Measurements from ENCODE around the gene AMY2B. TPM values are rescaled to one million over a fixed set of nuclear protein-coding genes. Genes with fewer than 3 reads are reported as not detected.

AMY2B gene
- total and polyA plus RNA-seq, 2 of the 4 experiments (the other 2 are of a cell fraction), result 0.72 to 1.7 TPM

GRCh38 chr1:103523346-103523745 is 48.0 kb upstream of the AMY2B start:
- in situ Hi-C loops (cut with MboI; ENCODE audit: low sequenced_read_pairs) (no loop called here), dilution Hi-C loops (cut with HindIII; ENCODE audit: low sequenced_read_pairs, unreplicated experiment) (no loop called here), intact Hi-C loops (cut with micrococcal nuclease) (no loop called here)
- no peaks in the 10 kb centered on the region for H4K20me1 ChIP-seq (ENCODE audit: insufficient read depth, low read length)
- no peak overlapping the region for H3K23ac ChIP-seq (ENCODE audit: low read depth, low read length)
- H2AK9ac ChIP-seq (replicated peaks; ENCODE audit: low read depth, low read length, poor library complexity), result no peak overlapping the region
- H4K5ac ChIP-seq (ENCODE audit: low read depth, low read length), result no peak overlapping the region
- no peak overlapping the region for H2BK20ac ChIP-seq (ENCODE audit: low read depth, low read length)
- H3K36me3 ChIP-seq (ENCODE audit: control insufficient read depth, insufficient read depth, low read length), result no peaks in the 10 kb centered on the region
- no peaks in the 10 kb centered on the region for H3K9me3 ChIP-seq (ENCODE audit: control insufficient read depth, insufficient read depth, low read length)
- no peak overlapping the region for H3K4me3 ChIP-seq (ENCODE audit: insufficient read depth, low read depth, low read length)
- H3K4me2 ChIP-seq (ENCODE audit: low read depth, low read length), result no peak overlapping the region
- ChIA-PET POLR2A (ENCODE audit: unreplicated experiment) (no interaction called here), CTCF (no interaction called here)
- no peak for ATAC-seq (ENCODE audit: low read depth)
- H3K14ac ChIP-seq (replicated peaks; ENCODE audit: low read depth, low read length), result no peak overlapping the region
- H2BK15ac ChIP-seq (ENCODE audit: low read depth, low read length), result no peak overlapping the region
- H3K27me3 ChIP-seq (ENCODE audit: control insufficient read depth, insufficient read depth, low read length), result no peaks in the 10 kb centered on the region
- H3K4me1 ChIP-seq (ENCODE audit: control insufficient read depth, insufficient read depth, low read length), result no peaks in the 10 kb centered on the region
- H3K4ac ChIP-seq (ENCODE audit: low read depth, low read length), result no peak overlapping the region
- no peak overlapping the region for H2AFZ ChIP-seq (replicated peaks; ENCODE audit: low read length, poor library complexity)
- H2BK120ac ChIP-seq (ENCODE audit: low read depth, low read length), result no peak overlapping the region
- H3K18ac ChIP-seq (ENCODE audit: low read depth, low read length), result no peak overlapping the region
- H4K8ac ChIP-seq (ENCODE audit: low read depth in 2 of 2, low read length in 2 of 2), result no peak overlapping the region
- no peak overlapping the region for H3K56ac ChIP-seq (ENCODE audit: extremely low read depth, insufficient read depth, low read length)
- no peak overlapping the region for H3K27ac ChIP-seq (ENCODE audit: insufficient read depth, low read length)
- WGBS, 2 experiments (ENCODE audit: extremely low coverage in 2 of 2, insufficient read length in 1 of 2), result no CpG with 5 or more reads among the region's 3 CpGs
- H2AK5ac ChIP-seq (ENCODE audit: low read depth, low read length), result no peak overlapping the region
- peaks cover 0 to 8% of the 10 kb centered on the region in 2 experiments; a peak in 2 of 4 replicates for H3K79me1 ChIP-seq (ENCODE audit: low read depth in 1 of 2, low read length in 2 of 2)
- H3K9me1 ChIP-seq (ENCODE audit: insufficient read depth, low read length), result no peaks in the 10 kb centered on the region
- H2BK5ac ChIP-seq (ENCODE audit: low read depth, low read length, poor library complexity, severe bottlenecking), result no peak overlapping the region
- H3K9ac ChIP-seq (ENCODE audit: low read depth, low read length), result no peak overlapping the region
- no TSS peak for BruUV-seq (replicated peaks)
- no peak overlapping the region for H4K91ac ChIP-seq (ENCODE audit: insufficient read depth, low read depth, low read length)
- no peak for DNase-seq
- TF ChIP-seq CTCF (conservative IDR thresholded peaks at IDR 0.05; ENCODE audit: low read depth, low read length), result no peak
- no peak for TF ChIP-seq NFE2L2 (IDR thresholded peaks at IDR 0.05; ENCODE audit: low read depth, low read length)
- TF ChIP-seq RFX5 (IDR thresholded peaks at IDR 0.05; ENCODE audit: low read depth, low read length), result no peak
- no peak for TF ChIP-seq RAD21 (IDR thresholded peaks at IDR 0.05; ENCODE audit: low read length)
- no peak for TF ChIP-seq CEBPB (IDR thresholded peaks at IDR 0.05; ENCODE audit: low read depth, low read length)
- no peak for TF ChIP-seq MAZ (IDR thresholded peaks at IDR 0.05; ENCODE audit: borderline replicate concordance, low read depth, low read length)
- TF ChIP-seq, protein P1, sequence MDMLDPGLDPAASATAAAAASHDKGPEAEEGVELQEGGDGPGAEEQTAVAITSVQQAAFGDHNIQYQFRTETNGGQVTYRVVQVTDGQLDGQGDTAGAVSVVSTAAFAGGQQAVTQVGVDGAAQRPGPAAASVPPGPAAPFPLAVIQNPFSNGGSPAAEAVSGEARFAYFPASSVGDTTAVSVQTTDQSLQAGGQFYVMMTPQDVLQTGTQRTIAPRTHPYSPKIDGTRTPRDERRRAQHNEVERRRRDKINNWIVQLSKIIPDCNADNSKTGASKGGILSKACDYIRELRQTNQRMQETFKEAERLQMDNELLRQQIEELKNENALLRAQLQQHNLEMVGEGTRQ (IDR thresholded peaks at IDR 0.05; ENCODE audit: low read depth, low read length), result no peak
- no peak for TF ChIP-seq POLR2A (IDR thresholded peaks at IDR 0.05; ENCODE audit: low read depth, low read length)
- no peak for TF ChIP-seq SMC3 (IDR thresholded peaks at IDR 0.05; ENCODE audit: low read depth, low read length)
- no peak for TF ChIP-seq BHLHE40 (IDR thresholded peaks at IDR 0.05; ENCODE audit: low read depth, low read length)
- TF ChIP-seq MXI1 (IDR thresholded peaks at IDR 0.05; ENCODE audit: borderline replicate concordance, low read depth, low read length), result no peak

Data from IMR-90 (cell line).